Skin epidermis (tissue), 12 donors: ENCODE data around the gene THADA.

Experiments
- H3K27ac ChIP-seq, 21 experiments: fragments of 200-600 bp; sonication (generic) in 11 of 21; one replicate each; pipeline ENCODE4 v1.5.0; 2020; ENCODE audit warnings: mild to moderate bottlenecking in 3 of 21, inconsistent platforms in 2 of 21, moderate library complexity in 2 of 21
- H3K4me3 ChIP-seq, 7 experiments: fragments of 200-600 bp; sonication (generic) in 2 of 7; one replicate each; pipeline ENCODE4 v1.5.0; 2020; ENCODE audit warnings: inconsistent platforms in 2 of 7, mild to moderate bottlenecking in 2 of 7, moderate library complexity in 1 of 7

Gene THADA

DNA sequence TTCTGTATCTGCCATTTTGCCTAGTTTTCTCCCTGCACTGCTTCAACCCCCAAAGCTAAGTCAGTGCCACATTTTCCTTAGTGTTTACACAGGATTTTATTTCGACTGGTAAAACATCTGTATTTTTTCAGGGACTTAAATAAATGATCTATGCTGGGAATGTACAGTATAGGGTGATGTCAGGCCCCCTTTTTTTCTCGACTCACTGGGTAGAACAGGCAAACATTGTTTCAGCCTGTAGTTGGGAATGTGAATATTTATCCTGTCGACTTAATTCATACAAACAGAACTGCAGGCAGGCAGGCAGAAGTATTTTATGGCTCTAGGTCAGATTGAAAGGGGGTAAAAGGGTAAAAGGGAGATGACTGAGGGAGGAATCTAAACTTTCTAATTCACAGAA lies 245.9 kb downstream of the THADA start:
- peak overlapping the region in 11 of 21 experiments; percentile 1 to 63 (median 45) for H3K27ac ChIP-seq
- H3K4me3 ChIP-seq: no peak overlapping the region

DNA sequence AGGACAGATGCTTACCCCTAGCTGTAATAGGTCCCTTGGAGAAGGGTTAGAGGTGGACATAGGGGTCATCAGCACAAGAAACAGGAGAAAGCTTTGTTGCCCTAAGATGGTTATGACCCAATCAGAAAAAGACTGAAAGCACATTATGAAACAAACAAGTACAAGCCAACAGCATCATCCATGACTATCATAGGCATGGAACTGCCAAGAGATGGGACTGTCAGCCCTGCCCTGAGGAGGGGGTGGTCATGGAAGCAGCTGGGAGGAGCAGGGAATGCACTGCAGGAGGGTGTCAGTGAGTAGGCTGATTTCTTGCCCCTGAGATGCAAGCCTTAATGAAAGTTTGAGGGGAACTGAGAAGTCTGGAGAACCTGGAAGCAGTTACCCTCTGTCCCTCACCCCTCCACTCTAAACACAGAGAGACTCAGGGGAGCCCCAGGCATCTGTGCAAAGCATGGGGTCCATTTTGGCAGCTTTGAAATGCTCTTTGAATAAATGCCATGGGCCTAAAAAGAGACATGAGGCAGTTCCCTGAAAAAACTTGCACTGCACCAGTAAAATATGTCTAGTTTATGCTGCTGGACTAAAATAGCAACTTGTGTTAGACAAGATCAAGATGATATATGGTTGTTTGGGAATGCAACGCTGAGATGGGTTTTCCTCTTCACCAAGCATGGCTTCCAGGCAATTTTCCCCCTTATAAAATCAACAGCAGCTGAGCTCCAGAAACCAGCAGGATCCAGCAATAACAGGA lies 246.8 kb downstream of the THADA start:
- H3K27ac ChIP-seq: peak overlapping the region in 16 of 21 experiments; percentile 0 to 79 (median 46)
- no peak overlapping the region for H3K4me3 ChIP-seq

DNA sequence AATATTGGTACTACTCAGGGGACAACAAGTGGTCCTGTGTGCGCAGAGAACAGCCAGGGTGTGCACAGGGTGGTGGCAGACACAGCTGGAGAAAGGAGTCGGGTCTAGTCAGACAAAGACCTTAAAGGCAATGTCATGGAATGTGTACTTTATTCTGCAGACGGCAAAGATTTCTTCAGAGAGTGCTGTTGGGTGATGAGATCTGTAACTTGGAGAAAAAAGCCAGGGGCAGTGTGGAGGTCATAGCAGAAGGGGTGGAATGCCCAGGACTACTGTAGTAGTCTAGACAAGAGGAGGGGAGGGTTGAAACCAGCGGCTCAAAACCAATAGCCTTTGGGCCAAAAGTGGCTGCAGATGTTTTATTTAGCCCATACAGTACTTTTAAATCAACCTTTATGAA lies 248.1 kb downstream of the THADA start:
- Histone ChIP-seq H3K27ac (peak overlapping the region in 9 of 21 experiments; percentile 19 to 79 (median 57)), H3K4me3 (no peak overlapping the region)

- no peak overlapping the region for H3K4me3 ChIP-seq
- peak overlapping the region in 6 of 21 experiments; percentile 6 to 64 (median 52) for H3K27ac ChIP-seq
Measured at GRCh38 chr2:43346602-43347567, 249.0 kb downstream of the THADA start.

GRCh38 chr2:43345872-43346271 lies 250.0 kb downstream of the THADA start:
- Histone ChIP-seq H3K4me3 (no peak overlapping the region), H3K27ac (peak overlapping the region in 12 of 21 experiments; percentile 6 to 64 (median 41))

DNA sequence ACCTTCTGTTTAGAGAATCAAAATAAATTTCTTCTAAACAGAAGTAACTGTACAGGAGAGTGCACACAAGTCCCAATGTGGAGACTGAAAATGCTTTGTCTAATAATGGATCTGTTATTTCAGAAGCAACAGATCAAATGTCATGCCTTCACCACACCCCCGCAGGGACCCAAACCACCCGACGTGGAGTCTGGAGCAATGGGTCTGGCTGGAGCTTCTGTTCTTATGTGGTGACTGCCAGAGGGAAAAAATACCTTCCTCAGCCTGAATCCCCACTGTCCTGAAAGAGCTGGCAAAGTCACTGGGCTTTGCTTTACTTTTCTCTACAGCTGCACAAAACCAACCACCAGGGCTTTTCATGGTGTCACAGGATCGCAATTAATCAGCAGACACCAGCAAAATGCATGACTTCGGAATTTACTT lies 250.4 kb downstream of the THADA start:
- no peak overlapping the region for H3K4me3 ChIP-seq
- peak overlapping the region in 16 of 21 experiments; percentile 6 to 64 (median 44) for H3K27ac ChIP-seq

- Histone ChIP-seq H3K4me3 (no peak overlapping the region), H3K27ac (peak overlapping the region in 16 of 21 experiments; percentile 6 to 64 (median 46))
Measured at GRCh38 chr2:43344868-43345373, 250.9 kb downstream of the THADA start.

DNA sequence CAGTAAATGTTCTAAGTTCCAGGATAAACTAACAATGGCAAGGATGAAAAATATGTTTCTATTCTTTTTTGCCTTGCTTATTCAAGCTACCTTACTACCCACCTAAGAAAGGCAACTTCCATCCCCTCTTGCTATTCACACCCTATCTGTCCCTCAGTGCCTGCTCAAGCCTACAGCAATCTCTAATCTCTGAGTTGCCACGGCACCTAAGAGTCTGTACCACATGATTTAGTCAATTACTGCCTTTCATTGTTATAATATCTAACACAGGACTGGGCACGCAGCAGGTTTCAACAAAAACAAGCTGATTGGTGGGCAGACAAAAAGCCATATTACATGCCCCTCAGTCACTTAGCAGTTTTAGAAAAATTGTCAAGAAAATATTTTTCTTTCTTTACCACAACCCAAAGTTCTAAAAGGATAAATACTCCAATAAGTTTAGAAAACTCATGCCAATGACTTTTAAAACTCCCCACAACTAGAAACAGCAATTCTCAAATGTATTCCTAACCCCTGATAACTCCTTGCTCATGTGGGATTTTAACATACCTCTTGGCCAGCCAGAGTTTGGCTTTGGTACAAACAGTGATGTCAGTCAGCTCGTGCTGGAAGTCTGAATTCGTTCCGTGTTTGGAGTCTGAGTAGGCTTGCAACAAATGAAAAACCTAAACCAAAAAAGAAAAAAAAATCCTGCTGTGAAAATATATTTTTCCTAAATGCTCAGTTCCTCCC lies 252.1 kb downstream of the THADA start:
- H3K4me3 ChIP-seq: no peak overlapping the region
- H3K27ac ChIP-seq: peak overlapping the region in 15 of 21 experiments; percentile 4 to 70 (median 54)

DNA sequence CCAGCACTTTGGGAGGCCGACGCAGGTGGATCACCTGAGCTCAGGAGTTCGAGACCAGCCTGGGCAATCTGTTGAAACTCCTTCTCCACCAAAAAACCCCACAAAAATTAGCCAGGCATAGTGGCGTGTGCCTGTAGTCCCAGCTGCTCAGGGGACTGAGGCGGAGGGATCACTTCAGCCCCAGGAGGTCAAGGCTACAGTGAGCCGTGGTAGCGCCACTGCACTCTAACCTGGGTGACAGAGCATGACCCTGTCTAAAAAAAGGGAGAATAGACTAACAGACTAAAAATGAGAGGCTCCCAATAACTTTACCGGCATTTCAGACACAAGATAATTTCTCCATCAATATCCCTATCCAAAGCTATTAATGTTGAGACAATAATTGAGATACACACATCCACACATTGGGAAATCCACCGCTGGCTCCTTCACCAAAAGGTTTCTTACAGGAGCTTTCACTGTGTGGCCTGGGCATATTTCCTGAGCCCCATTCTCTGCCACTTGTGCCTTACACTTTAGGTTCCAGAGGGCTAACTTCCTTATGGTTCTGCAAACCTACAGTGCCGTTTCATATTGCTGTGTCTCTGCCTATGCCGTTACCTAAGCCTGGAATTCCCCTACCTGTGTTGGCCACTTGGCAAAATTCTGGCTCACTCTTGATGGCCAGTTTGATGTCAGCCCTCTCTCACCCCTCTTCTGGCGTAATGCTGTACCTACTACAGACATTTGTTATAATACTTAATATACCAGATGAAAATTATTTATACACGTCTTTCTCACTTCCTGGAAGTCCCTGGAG lies 253.7 kb downstream of the THADA start:
- peak overlapping the region in 9 of 21 experiments; percentile 19 to 61 (median 38) for H3K27ac ChIP-seq
- H3K4me3 ChIP-seq: no peak overlapping the region

DNA sequence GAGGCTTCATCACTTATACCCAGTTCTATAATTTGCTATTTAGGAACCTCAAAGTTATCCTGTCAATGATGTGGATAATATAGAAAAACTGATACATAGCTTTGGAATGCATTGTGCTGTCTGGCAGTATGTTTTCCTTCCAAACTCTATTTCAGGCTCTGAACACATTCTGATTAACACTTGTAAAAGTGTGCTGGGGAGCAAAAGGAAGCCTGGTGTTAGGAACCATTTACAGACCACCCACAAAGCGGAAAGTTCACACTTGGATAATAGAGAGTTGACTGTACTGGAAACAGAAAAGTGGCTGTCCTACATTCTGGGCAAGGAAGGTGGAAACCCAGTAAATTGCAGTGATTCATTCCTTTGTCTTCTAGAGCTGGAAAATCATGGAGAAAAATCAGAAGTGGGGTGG lies 254.9 kb downstream of the THADA start:
- Histone ChIP-seq H3K27ac (peak overlapping the region in 10 of 21 experiments; percentile 19 to 72 (median 41)), H3K4me3 (no peak overlapping the region)

- H3K4me3 ChIP-seq: no peak overlapping the region
- peak overlapping the region in 8 of 21 experiments; percentile 21 to 72 (median 41) for H3K27ac ChIP-seq
Measured at GRCh38 chr2:43340066-43340465, 255.8 kb downstream of the THADA start.

DNA sequence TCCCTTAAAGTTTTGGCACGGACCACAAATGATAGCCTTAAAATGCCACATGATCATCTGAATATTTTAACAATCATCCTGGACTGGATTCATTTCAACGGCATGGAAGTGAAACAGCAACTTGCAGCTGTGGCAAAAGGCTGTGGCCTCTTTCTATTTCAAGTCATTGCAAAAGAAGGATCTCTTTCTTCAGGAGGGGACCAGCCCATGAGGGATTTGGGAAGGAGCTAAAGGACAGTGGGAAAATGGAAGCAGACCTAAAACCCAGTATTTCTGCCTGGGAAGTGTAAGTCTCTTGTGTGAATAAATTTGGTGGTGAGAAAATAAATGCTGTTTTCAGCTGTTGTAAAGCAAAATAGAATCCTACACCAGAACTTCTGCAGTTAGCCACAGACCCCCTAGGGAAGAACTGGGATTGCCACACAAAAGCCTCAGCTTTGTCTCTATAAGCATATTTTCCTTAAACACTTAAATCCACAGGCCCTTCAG lies 262.1 kb downstream of the THADA start:
- no peak overlapping the region for H3K4me3 ChIP-seq
- peak overlapping the region in 20 of 21 experiments; percentile 18 to 85 (median 76) for H3K27ac ChIP-seq

DNA sequence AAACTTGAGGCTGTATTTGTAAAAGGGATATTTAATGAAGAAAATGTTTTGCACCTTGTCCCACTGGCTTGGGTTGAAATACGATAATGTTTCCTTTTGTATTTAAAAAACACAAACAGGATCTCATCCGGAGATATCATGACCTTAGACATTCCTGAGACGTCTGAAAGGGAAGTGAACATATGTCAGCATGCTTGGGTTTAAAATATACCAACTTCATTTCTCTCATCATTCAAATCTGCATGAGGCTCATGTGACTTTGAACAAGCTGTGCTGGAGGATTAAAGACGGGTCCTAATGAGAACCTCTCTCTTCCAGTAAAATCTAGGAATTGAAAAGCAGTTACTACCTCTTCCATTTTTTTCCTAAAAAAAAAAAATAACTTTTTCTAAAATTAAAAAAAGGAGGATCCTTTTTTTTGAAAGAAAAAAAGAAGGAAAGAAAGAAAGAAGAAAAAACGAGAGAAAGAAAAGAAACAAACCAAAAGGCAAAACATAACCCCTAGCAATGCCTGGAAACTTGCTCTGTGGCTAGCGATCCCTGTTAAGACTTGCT lies 262.7 kb downstream of the THADA start:
- H3K4me3 ChIP-seq: no peak overlapping the region
- peak overlapping the region in 17 of 21 experiments; percentile 18 to 85 (median 78) for H3K27ac ChIP-seq

GRCh38 chr2:43332653-43333052 lies 263.2 kb downstream of the THADA start:
- Histone ChIP-seq H3K27ac (peak overlapping the region in 16 of 21 experiments; percentile 58 to 85 (median 78)), H3K4me3 (no peak overlapping the region)

- no peak overlapping the region for H3K4me3 ChIP-seq
- peak overlapping the region in 5 of 21 experiments; percentile 19 to 84 (median 31) for H3K27ac ChIP-seq
Measured at GRCh38 chr2:43331422-43331821, 264.4 kb downstream of the THADA start.

DNA sequence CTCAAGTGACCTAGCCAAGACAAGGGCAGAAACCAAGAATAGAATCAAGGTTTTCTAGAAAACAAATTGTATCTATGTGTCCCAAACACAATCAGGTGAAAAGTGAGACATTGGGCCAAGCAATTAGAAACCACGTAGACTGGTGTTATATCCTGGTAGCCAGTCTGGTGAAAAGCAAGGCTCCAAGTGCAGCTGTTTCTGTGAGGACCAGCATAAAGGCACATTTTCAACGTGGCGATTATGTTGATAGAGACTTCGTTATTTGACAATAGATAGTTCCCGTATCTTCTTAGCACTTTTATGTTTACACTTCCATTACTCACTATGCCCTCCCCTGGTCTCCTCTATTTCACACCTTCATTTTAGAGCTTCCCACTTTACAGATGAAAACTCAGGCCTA lies 266.2 kb downstream of the THADA start:
- Histone ChIP-seq H3K27ac (no peak overlapping the region), H3K4me3 (no peak overlapping the region)

DNA sequence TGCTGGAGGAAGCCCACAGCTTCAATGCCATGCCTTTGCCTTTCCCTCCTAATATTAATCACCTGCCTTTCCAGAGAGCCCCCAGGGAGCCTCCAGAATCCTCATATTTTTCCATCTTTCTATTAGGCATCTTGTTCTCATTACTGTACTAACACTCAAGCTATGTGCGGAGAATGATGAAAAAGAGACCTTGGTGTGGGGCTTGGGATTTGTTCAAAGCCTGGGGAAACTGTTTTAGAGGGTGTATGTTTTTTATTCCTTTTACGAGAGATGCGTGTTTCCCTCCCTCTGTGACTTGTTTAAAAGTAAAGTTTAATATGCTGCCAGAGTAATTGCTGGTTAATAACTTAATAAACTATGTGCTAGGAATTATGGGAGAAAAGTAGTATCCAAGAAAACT lies 267.0 kb downstream of the THADA start:
- Histone ChIP-seq H3K4me3 (no peak overlapping the region), H3K27ac (peak overlapping the region in 5 of 21 experiments; percentile 9 to 78 (median 16))

GRCh38 chr2:43328133-43328532 lies 267.7 kb downstream of the THADA start:
- no peak overlapping the region for H3K4me3 ChIP-seq
- peak overlapping the region in 5 of 21 experiments; percentile 9 to 78 (median 16) for H3K27ac ChIP-seq
